Amygdala (tissue), 56 donors: Measurements from ENCODE around the gene CLEC16A.

ENCODE experiments used
- DNase-seq, 56 donors: peaks; one replicate each; lab custom pipeline; 2025; lab: John Stamatoyannopoulos, UW

CLEC16A gene

GRCh38 chr16:10982465-10983150 is 38.2 kb downstream of the CLEC16A start:
- DNase-seq = peak in 6 of 56 donors; percentile 9 to 36 (median 24)

- no peak for DNase-seq
These were observed 38.8 kb downstream of the CLEC16A start for GRCh38 chr16:10983159-10983558.

- DNase-seq = no peak
These were observed 40.1 kb downstream of the CLEC16A start for GRCh38 chr16:10984509-10984908.

GRCh38 chr16:10987361-10988163 is 43.2 kb downstream of the CLEC16A start:
- DNase-seq = no peak

- DNase-seq = no peak
These were observed 43.9 kb downstream of the CLEC16A start for GRCh38 chr16:10988164-10988803.

- DNase-seq = no peak
These were observed 44.5 kb downstream of the CLEC16A start for GRCh38 chr16:10988879-10989278.

- DNase-seq = no peak
These were observed 45.2 kb downstream of the CLEC16A start for GRCh38 chr16:10989559-10989958.

- DNase-seq = no peak
These were observed 46.0 kb downstream of the CLEC16A start for GRCh38 chr16:10990378-10990777.

- DNase-seq = no peak
These were observed 47.7 kb downstream of the CLEC16A start for GRCh38 chr16:10992112-10992511.

GRCh38 chr16:10992797-10993196 is 48.4 kb downstream of the CLEC16A start:
- no peak for DNase-seq

GRCh38 chr16:10993649-10994048 is 49.3 kb downstream of the CLEC16A start:
- no peak for DNase-seq

GRCh38 chr16:10994571-10994970 is 50.2 kb downstream of the CLEC16A start:
- no peak for DNase-seq

GRCh38 chr16:10995565-10995964 is 51.2 kb downstream of the CLEC16A start:
- DNase-seq = no peak

GRCh38 chr16:10997485-10997884 is 53.1 kb downstream of the CLEC16A start:
- no peak for DNase-seq

GRCh38 chr16:10999300-10999699 is 54.9 kb downstream of the CLEC16A start:
- DNase-seq = no peak

GRCh38 chr16:11001611-11002010 is 57.2 kb downstream of the CLEC16A start:
- DNase-seq = no peak

GRCh38 chr16:11003141-11003540 is 58.8 kb downstream of the CLEC16A start:
- no peak for DNase-seq

GRCh38 chr16:11004351-11004750 is 60.0 kb downstream of the CLEC16A start:
- no peak for DNase-seq

GRCh38 chr16:11004973-11005610 is 60.7 kb downstream of the CLEC16A start:
- no peak for DNase-seq

GRCh38 chr16:11005611-11005975 is 61.2 kb downstream of the CLEC16A start:
- no peak for DNase-seq

- DNase-seq = no peak
These were observed 62.3 kb downstream of the CLEC16A start for GRCh38 chr16:11006656-11007055.
